Adrenal gland (tissue), 5 donors: Measurements from ENCODE around the gene LRRK1.

Experiments
- CTCF ChIP-seq, 6 experiments: fragments of 450-650 bp in 4 of 6; fragments of 200-600 bp in 2 of 6; sonication (generic) in 1 of 6; IDR thresholded peaks; 1 replicate in 5 of 6; 2 replicates in 1 of 6; pipeline versions ENCODE4 v1.5.1 to v1.8.0; 2016 to 2021; ENCODE audit warnings: antibody characterized with exemption in 6 of 6, mild to moderate bottlenecking in 2 of 6, moderate library complexity in 1 of 6
- POLR2A ChIP-seq, 2 donors: fragments of 450-650 bp; IDR thresholded peaks; one replicate each; pipeline ENCODE4 v1.6.1; 2017; ENCODE audit warnings: antibody characterized with exemption in 2 of 2, mild to moderate bottlenecking in 2 of 2, moderate library complexity in 1 of 2
- donor health status: DM: no; HTN: no; CAD: no.

DNA sequence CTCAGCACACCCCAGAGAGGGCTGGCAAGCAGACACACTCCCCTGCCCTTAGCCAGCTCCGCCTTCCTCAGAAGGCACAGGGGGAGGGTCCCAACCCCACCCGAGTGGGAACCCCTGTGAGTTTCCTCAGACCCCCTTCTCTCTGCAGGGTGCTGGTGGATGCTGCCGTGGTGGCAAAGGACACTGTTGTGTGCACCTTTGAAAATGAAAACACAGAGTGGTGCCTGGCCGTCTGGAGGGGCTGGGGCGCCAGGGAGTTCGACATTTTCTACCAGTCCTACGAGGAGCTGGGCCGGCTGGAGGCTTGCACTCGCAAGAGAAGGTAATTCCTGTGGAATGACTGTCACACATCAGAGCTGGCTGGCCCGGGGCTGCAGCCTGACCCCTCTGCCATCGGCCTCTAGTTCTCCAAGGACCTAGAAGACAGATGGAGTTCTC is 149.4 kb downstream of the LRRK1 start:
- TF ChIP-seq POLR2A (IDR thresholded peaks at IDR 0.05) (no peak), CTCF (IDR thresholded peaks at IDR 0.05) (no peak)
